ENCODE data around the gene PGBD2. TPM values are rescaled to one million over a fixed set of nuclear protein-coding genes. Genes with fewer than 3 reads are reported as not detected.

The PGBD2 gene
- total RNA-seq, 1 donor from 2014 or later, result 11.5 TPM

DNA sequence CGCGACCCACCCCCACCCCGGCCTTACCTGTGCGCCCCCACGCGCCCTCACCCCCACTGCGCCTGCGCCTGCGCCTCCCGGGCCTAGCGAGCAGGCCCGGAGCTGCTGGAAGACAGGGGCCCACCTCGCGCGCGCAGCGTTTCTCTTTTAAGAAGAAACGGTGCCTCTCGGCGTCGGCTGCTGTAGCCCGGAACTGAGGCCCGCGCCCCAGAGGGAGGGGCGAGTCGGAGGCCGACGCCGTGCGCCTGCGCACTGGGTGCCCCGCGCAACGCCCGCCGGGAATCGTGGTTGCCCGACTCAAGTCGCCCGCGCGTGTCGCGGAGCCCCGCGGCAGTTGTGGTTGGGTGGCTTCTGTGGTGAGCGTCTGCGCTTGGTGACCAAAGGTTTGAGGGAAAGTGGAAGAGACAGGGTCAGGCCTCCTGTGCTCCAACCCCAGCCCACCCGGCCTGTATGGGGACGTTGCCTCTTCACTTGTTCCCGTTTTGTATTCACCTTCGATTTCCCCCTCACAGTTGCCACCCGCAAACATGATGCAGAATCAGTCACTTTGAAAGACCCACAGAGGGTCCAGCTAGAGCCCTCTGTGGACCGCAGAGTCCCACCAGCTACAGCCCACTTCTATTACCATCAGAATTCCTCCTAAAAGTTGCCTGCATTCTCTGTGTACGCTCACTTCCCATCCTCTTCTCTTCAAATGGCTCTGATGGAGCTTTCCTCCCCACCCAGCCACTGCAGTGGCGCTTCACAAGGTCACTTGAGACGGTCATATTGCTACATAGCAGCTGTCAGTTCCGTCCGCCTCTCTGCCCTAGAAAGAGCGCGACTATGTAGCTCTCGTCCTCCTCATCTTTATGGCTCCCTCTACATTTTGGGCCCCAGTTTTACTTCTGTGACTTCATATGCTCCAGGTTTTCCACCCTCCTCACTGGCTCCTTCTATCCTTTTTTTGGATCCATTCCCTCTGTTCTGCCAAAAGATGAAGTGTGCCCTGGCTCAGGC is 46.8 kb upstream of the PGBD2 start, which contains the start of gene ZNF692:
ZNF692 (minus strand) TSS at position 195 of the 999 bp plus-strand sequence. CDS start 776 bp downstream, outside the sequence.
- Mint-ChIP-seq H3K4me3 (ENCODE audit: unreplicated experiment) (peak within 1 kb of the TSS; percentile 91), H3K27me3 (ENCODE audit: unreplicated experiment) (peaks cover 21% of the 10 kb centered on the region), H3K27ac (ENCODE audit: unreplicated experiment) (peak within 1 kb of the TSS; percentile 93), H3K4me1 (ENCODE audit: low read depth, unreplicated experiment) (peaks cover 16% of the 10 kb centered on the region), H3K9me3 (ENCODE audit: unreplicated experiment) (peaks cover 21% of the 10 kb centered on the region), H3K36me3 (ENCODE audit: unreplicated experiment) (peaks cover 7% of the 10 kb centered on the region)
- DNase-seq, result peak; percentile 96
- no peak for TF ChIP-seq CTCF (IDR thresholded peaks at IDR 0.05; ENCODE audit: partially characterized antibody, unreplicated experiment)

DNA sequence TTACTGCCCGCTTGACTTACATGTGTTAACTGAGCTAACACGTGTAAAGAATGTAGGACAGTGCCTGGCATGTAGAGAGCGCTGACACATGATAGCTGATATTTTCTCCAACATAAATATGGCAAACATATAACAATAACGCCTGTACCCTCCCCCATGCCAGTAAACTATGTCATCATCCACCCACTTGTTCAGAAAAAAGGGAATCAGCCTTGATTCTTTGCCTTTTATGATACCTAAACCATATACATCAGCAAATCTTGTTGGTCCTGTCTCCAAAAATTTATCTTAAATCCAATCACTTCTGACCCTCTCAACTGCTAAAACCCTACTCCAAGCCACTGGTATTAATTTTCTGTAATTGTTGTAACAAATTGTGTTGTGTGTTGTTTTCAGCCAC is 46.0 kb upstream of the PGBD2 start:
- no peaks in the 10 kb centered on the region for H3K36me3 Mint-ChIP-seq (ENCODE audit: unreplicated experiment)
- H3K4me3 Mint-ChIP-seq (ENCODE audit: unreplicated experiment), result peak overlapping the region; percentile 91
- H3K9me3 Mint-ChIP-seq (ENCODE audit: unreplicated experiment), result peaks cover 24% of the 10 kb centered on the region
- H3K27ac Mint-ChIP-seq (ENCODE audit: unreplicated experiment), result peak overlapping the region; percentile 91
- H3K27me3 Mint-ChIP-seq (ENCODE audit: unreplicated experiment), result peaks cover 24% of the 10 kb centered on the region
- DNase-seq, result no peak
- TF ChIP-seq CTCF (IDR thresholded peaks at IDR 0.05; ENCODE audit: partially characterized antibody, unreplicated experiment), result no peak
- H3K4me1 Mint-ChIP-seq (ENCODE audit: low read depth, unreplicated experiment), result peaks cover 16% of the 10 kb centered on the region

DNA sequence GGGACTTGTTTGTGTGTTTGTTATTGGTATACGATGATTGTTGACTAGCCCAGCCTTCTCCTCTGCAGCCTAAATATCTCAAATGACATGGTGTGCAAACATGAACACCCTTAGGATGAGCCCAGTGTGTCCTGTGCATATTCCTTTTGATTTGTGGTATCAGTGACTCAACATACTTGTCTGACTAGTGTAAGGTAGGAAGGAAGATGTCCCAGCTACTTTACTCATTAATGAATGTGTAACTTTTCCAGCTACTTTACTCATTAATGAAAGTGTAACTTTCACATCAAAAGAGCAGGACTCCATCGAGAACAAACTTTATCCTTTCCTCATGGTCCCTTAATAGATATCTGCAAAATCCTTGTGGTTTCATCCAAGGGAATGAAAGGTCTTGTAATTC is 44.4 kb upstream of the PGBD2 start:
- Mint-ChIP-seq H3K9me3 (ENCODE audit: unreplicated experiment) (peaks cover 20% of the 10 kb centered on the region), H3K27me3 (ENCODE audit: unreplicated experiment) (peaks cover 25% of the 10 kb centered on the region), H3K36me3 (ENCODE audit: unreplicated experiment) (no peaks in the 10 kb centered on the region), H3K4me1 (ENCODE audit: low read depth, unreplicated experiment) (peaks cover 16% of the 10 kb centered on the region), H3K27ac (ENCODE audit: unreplicated experiment) (no peak overlapping the region), H3K4me3 (ENCODE audit: unreplicated experiment) (no peak overlapping the region)
- TF ChIP-seq CTCF (IDR thresholded peaks at IDR 0.05; ENCODE audit: partially characterized antibody, unreplicated experiment), result no peak
- DNase-seq, result no peak

GRCh38 chr1:248862695-248862997 is 43.4 kb upstream of the PGBD2 start:
- peaks cover 25% of the 10 kb centered on the region for H3K27me3 Mint-ChIP-seq (ENCODE audit: unreplicated experiment)
- DNase-seq, result no peak
- no peak for TF ChIP-seq CTCF (IDR thresholded peaks at IDR 0.05; ENCODE audit: partially characterized antibody, unreplicated experiment)
- H3K4me1 Mint-ChIP-seq (ENCODE audit: low read depth, unreplicated experiment), result peaks cover 16% of the 10 kb centered on the region
- peak overlapping the region; percentile 69 for H3K27ac Mint-ChIP-seq (ENCODE audit: unreplicated experiment)
- H3K4me3 Mint-ChIP-seq (ENCODE audit: unreplicated experiment), result peak overlapping the region; percentile 83
- no peaks in the 10 kb centered on the region for H3K36me3 Mint-ChIP-seq (ENCODE audit: unreplicated experiment)
- peaks cover 20% of the 10 kb centered on the region for H3K9me3 Mint-ChIP-seq (ENCODE audit: unreplicated experiment)

All from glutamatergic neuron (in vitro differentiated cells).